Measurements from ENCODE around the gene HABP2. TPM values are rescaled to one million over a fixed set of nuclear protein-coding genes. Genes with fewer than 3 reads are reported as not detected.

The HABP2 gene
- total and polyA plus RNA-seq, 9 of the 15 experiments (the other 6 are each of a cell fraction or from before 2014, with no cell fraction given), result 0.09 TPM; not detected in 8

GRCh38 chr10:113529575-113529974, 23.3 kb upstream of the HABP2 start:
- BruUV-seq (replicated peaks), result no TSS peak
- H3K4me3 ChIP-seq, result no peak overlapping the region
- TF ChIP-seq ZSCAN32 (CRISPR knock-in tag; IDR thresholded peaks at IDR 0.05) (no peak), PYGO2 (tag; IDR thresholded peaks at IDR 0.05) (no peak), ZBTB34 (CRISPR knock-in tag; IDR thresholded peaks at IDR 0.05) (no peak), ZNF174 (CRISPR knock-in tag; IDR thresholded peaks at IDR 0.05) (no peak), EWSR1 (IDR thresholded peaks at IDR 0.05; ENCODE audit: borderline replicate concordance, low read depth, partially characterized antibody) (no peak), PHF8 (IDR thresholded peaks at IDR 0.05; ENCODE audit: borderline replicate concordance, low read length) (no peak), EP400 (IDR thresholded peaks at IDR 0.05) (no peak), TSC22D4 (tag; IDR thresholded peaks at IDR 0.05) (no peak), POLR3G (IDR thresholded peaks at IDR 0.05; ENCODE audit: extremely low read depth, insufficient read length, insufficient replicate concordance) (no peak), KAT2B (IDR thresholded peaks at IDR 0.05; ENCODE audit: low read depth, low read length) (no peak), SMAD2 (IDR thresholded peaks at IDR 0.05; ENCODE audit: low read depth, low read length) (no peak), BRF2 (IDR thresholded peaks at IDR 0.05; ENCODE audit: borderline replicate concordance, insufficient read depth, insufficient read length) (no peak), DDX20 (tag; IDR thresholded peaks at IDR 0.05; ENCODE audit: low read depth) (no peak)
- no peak overlapping the region for H3K4me2 ChIP-seq (ENCODE audit: insufficient read depth, low read length)
- H3K27me3 ChIP-seq (ENCODE audit: control insufficient read depth in 2 of 2, insufficient read depth in 2 of 2, low read length in 2 of 2), result peaks cover 0 to 14% of the 10 kb centered on the region in 2 experiments; a peak in 1 of 5 replicates
- H3K79me2 ChIP-seq (ENCODE audit: control insufficient read depth, insufficient read depth, low read length), result no peaks in the 10 kb centered on the region
- no peak for ATAC-seq
- intact Hi-C loops (cut with micrococcal nuclease), result no loop called here
- no peak overlapping the region for H3K9ac ChIP-seq (ENCODE audit: insufficient read depth in 1 of 2, low read depth in 2 of 2, low read length in 2 of 2)
- no peak for FAIRE-seq
- 0% methylated on average over 3 of the region's 8 CpGs for WGBS (ENCODE audit: insufficient coverage, low coverage, missing lambda C conversion rate)
- ChIA-PET POLR2A (no interaction called here), CTCF (ENCODE audit: low intra/inter-chr PET ratio) (no interaction called here)
- in situ Hi-C loops (cut with MboI), result no loop called here
- no peaks in the 10 kb centered on the region for H4K20me1 ChIP-seq (replicated peaks; ENCODE audit: control insufficient read depth, insufficient read depth, low read length)
- H2AFZ ChIP-seq (ENCODE audit: low read depth, low read length), result no peak overlapping the region
- H3K9me3 ChIP-seq (replicated peaks; ENCODE audit: control insufficient read depth, insufficient read depth, low read depth, low read length), result no peaks in the 10 kb centered on the region
- no peak overlapping the region for H3K27ac ChIP-seq (ENCODE audit: extremely low read depth, low read depth, low read length)
- no peaks in the 10 kb centered on the region for H3K36me3 ChIP-seq (ENCODE audit: control insufficient read depth, insufficient read depth, low read length)
- no peaks in the 10 kb centered on the region for H3K9me1 ChIP-seq (ENCODE audit: control insufficient read depth, insufficient read depth, low read length)
- no peaks in the 10 kb centered on the region for H3K4me1 ChIP-seq (replicated peaks in 1 of 2; ENCODE audit: control insufficient read depth in 2 of 2, insufficient read depth in 2 of 2, low read length in 2 of 2)
- no peak for DNase-seq (ENCODE audit: extremely low read depth in 1 of 4, low spot score in 3 of 4)
